Measurements from ENCODE around the gene HS3ST2.

DNA sequence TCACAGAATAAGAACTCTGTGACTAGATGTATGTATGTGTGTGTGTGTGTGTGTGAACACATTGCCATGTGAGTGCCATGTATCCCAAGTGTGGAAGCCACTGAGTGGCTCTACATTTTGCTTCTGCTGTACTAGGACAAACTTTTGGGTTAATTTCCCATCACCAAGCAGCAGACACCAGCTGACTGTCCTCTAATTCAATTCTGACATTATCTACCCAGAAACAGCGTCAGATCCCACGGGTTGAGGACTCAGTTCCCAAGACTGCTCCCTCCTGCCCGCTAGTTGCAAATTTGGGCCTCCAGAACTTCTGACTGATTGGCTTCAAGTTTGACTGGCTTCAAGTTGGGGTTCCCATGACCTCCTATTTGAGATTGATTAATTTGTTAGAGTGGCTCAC, 29.2 kb downstream of the HS3ST2 start:
- TF ChIP-seq, protein P1, sequence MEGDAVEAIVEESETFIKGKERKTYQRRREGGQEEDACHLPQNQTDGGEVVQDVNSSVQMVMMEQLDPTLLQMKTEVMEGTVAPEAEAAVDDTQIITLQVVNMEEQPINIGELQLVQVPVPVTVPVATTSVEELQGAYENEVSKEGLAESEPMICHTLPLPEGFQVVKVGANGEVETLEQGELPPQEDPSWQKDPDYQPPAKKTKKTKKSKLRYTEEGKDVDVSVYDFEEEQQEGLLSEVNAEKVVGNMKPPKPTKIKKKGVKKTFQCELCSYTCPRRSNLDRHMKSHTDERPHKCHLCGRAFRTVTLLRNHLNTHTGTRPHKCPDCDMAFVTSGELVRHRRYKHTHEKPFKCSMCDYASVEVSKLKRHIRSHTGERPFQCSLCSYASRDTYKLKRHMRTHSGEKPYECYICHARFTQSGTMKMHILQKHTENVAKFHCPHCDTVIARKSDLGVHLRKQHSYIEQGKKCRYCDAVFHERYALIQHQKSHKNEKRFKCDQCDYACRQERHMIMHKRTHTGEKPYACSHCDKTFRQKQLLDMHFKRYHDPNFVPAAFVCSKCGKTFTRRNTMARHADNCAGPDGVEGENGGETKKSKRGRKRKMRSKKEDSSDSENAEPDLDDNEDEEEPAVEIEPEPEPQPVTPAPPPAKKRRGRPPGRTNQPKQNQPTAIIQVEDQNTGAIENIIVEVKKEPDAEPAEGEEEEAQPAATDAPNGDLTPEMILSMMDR (IDR thresholded peaks at IDR 0.05; ENCODE audit: low read depth, low read length, poor library complexity, severe bottlenecking): no peak
- TF ChIP-seq EZH2phosphoT487 (IDR thresholded peaks at IDR 0.05; ENCODE audit: borderline replicate concordance, low read length): no peak
